Ishikawa (cell line): ENCODE measurements around the gene CEP68.
A peak's percentile ranks its signal among the peaks of the same experiment; 100 is the strongest.

Source experiments
- CEBPB ChIP-seq: IDR thresholded peaks from 2 replicates; pipeline ENCODE4 v1.6.1; 2012
- CREB1 ChIP-seq: IDR thresholded peaks from 2 replicates; pipeline ENCODE4 v1.6.1; 2012; ENCODE audit warnings: low read depth
- EGR1 ChIP-seq: IDR thresholded peaks from 2 replicates; pipeline ENCODE4 v1.6.1; 2012
- EP300 ChIP-seq: IDR thresholded peaks from 2 replicates; pipeline ENCODE4 v1.6.1; 2012; ENCODE audit warnings: borderline replicate concordance
- FOXM1 ChIP-seq: IDR thresholded peaks from 2 replicates; pipeline ENCODE4 v1.6.1; 2012; ENCODE audit warnings: low read depth, borderline replicate concordance
- MAX ChIP-seq: IDR thresholded peaks from 2 replicates; pipeline ENCODE4 v1.6.1; 2012
- NFIC ChIP-seq: IDR thresholded peaks from 2 replicates; pipeline ENCODE4 v1.6.1; 2012
- RAD21 ChIP-seq: IDR thresholded peaks from 2 replicates; pipeline ENCODE4 v1.6.1; 2012; ENCODE audit warnings: low read depth
- REST ChIP-seq: IDR thresholded peaks from 2 replicates; pipeline ENCODE4 v1.6.1; 2012; ENCODE audit warnings: low read depth, mild to moderate bottlenecking
- TAF1 ChIP-seq: IDR thresholded peaks from 2 replicates; pipeline ENCODE4 v1.6.1; 2012; ENCODE audit warnings: low read depth, mild to moderate bottlenecking
- TCF12 ChIP-seq: IDR thresholded peaks from 2 replicates; pipeline ENCODE4 v1.6.1; 2012; ENCODE audit warnings: low read depth
- TEAD4 ChIP-seq: IDR thresholded peaks from 2 replicates; pipeline ENCODE4 v1.6.1; 2012
- YY1 ChIP-seq: IDR thresholded peaks from 2 replicates; pipeline ENCODE4 v1.6.1; 2012; ENCODE audit warnings: low read depth
- ZBTB7A ChIP-seq: IDR thresholded peaks from 2 replicates; pipeline ENCODE4 v1.6.1; 2012; ENCODE audit warnings: low read depth
- TF ChIP-seq, protein P1 (sequence below): IDR thresholded peaks from 2 replicates; pipeline ENCODE4 v1.6.1; 2012

CEP68 gene

DNA sequence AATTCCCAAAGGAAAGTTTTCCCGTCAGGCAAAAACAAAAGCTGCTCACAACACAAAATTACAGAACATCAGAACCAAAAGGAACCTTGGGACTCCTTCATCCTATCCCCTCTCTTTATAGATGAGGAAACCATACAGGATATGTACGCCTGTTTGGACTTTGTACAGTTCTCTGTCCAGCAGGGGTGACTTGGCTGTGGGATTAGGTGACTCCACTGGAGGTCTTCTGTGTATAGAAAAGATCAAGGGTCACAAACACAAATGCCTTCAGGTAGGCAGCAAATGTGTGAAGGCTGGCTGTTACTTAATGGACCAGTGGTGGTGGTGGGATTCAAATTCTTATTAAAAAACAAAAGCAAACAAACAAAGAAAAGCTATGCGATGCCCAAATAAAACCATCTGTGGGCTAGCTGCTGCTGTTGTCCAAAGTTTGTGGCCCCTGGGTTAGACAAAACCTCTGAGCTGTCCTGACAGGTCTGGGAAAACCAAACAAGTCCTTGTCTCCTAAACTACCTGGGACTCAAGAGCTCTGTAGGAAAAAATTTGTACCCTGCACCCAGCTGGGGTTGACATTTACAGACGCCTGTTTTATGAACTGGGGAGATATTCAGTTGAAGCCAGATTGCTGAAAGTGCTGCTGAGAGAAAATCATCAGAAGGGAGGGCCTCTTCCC lies 1.3 kb upstream of the CEP68 start:
- TF ChIP-seq NFIC (no peak), FOXM1 (no peak), CEBPB (no peak), EGR1 (no peak), TAF1 (no peak)
- TF ChIP-seq, protein P1, sequence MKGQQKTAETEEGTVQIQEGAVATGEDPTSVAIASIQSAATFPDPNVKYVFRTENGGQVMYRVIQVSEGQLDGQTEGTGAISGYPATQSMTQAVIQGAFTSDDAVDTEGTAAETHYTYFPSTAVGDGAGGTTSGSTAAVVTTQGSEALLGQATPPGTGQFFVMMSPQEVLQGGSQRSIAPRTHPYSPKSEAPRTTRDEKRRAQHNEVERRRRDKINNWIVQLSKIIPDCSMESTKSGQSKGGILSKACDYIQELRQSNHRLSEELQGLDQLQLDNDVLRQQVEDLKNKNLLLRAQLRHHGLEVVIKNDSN = no peak

GRCh38 chr2:65055422-65056214 lies 598 bp upstream of the CEP68 start:
- TF ChIP-seq EP300 = no peak
- peak; percentile 65 for TF ChIP-seq MAX
- TF ChIP-seq, protein P1 = peak; percentile 29; the same call in 1 of the 2 replicates

DNA sequence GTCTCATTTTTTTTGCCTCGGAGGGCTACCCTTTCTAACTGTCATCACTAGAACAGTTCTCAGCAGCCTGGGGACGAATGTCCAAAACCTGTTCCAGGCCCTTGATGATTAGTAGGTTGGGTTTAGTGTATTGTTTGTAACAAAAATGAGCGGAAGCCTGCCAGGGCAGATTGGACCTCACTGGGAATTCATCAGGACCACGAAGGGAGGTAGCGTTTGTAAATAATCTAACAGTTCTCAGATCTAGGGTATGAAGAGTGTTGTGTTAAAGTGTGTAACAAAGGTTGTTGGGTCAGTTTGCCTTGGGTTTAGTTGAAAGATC lies 799 bp downstream of the CEP68 start:
- TF ChIP-seq REST = no peak
- no peak for TF ChIP-seq ZBTB7A
- TF ChIP-seq FOXM1 = no peak
- TF ChIP-seq TCF12 = no peak
- no peak for TF ChIP-seq MAX
- TF ChIP-seq CREB1 = no peak
- TF ChIP-seq CEBPB = no peak
- no peak for TF ChIP-seq RAD21
- no peak for TF ChIP-seq TEAD4
- no peak for TF ChIP-seq NFIC
- no peak for TF ChIP-seq TAF1
- TF ChIP-seq YY1 = no peak
- TF ChIP-seq EP300 = no peak
- no peak for TF ChIP-seq EGR1

- TF ChIP-seq EGR1 (no peak), ZBTB7A (no peak), CREB1 (no peak), EP300 (no peak), CEBPB (no peak), FOXM1 (no peak), TEAD4 (no peak), TAF1 (no peak), TCF12 (no peak), RAD21 (no peak), REST (no peak), MAX (no peak), NFIC (no peak), YY1 (no peak)
- TF ChIP-seq, protein P1 = no peak
These were observed 1.3 kb downstream of the CEP68 start for GRCh38 chr2:65057391-65058052.

- no peak for TF ChIP-seq RAD21
- TF ChIP-seq TCF12 = no peak
- no peak for TF ChIP-seq TEAD4
- no peak for TF ChIP-seq CREB1
- TF ChIP-seq NFIC = no peak
- no peak for TF ChIP-seq FOXM1
- TF ChIP-seq, protein P1 = no peak
- TF ChIP-seq YY1 = no peak
These were observed 2.9 kb downstream of the CEP68 start for GRCh38 chr2:65059071-65059470.
